HG03460 (cell line): Measurements from ENCODE around the gene SAP25.

Experiments used
- ATAC-seq: cut with Tn5 transposase; IDR thresholded peaks from one replicate; pipeline ENCODE4 v1.9.1; 2021; ENCODE audit not compliant: unreplicated experiment

Gene SAP25

DNA sequence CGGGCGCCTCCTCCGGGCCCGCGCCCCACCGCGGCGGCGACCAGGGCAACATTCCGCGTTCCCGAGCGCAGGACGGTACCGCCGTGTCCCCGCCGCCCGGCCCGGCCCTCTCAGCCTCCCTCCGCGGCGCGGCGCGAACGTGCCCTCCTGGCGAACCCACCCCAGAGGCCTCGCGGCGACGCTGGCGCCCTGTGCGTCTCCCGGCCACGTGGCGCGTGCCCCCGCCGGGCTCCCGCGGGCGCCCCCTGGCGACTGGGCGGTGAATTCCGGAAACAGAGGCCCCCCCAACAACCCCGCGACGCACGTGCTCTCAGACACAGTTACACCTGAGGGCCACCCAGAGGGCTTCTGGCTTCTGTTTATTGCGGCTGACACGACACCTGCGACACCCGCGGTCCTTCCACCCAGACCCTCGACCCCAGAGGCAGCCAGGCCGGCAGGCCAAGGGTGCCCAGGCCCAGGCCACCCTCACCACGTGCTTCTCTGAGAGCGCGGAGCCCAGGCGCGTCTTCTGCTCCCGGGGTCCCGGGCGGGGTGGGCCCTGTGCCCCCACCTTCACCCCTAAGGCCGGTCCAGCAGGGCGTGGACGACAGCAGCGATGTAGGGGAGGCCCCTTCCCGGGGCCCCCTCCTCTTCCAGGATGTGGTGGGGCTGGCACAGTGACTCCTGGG lies at the start of gene SAP25:
Gene SAP25, minus strand, starts transcription at position 210 of the 671 bp plus-strand sequence. Its CDS starts 158 bp downstream, at position 52.
- ATAC-seq: no peak

GRCh38 chr7:100621554-100621953 lies 47.9 kb upstream of the SAP25 start:
- ATAC-seq: no peak

DNA sequence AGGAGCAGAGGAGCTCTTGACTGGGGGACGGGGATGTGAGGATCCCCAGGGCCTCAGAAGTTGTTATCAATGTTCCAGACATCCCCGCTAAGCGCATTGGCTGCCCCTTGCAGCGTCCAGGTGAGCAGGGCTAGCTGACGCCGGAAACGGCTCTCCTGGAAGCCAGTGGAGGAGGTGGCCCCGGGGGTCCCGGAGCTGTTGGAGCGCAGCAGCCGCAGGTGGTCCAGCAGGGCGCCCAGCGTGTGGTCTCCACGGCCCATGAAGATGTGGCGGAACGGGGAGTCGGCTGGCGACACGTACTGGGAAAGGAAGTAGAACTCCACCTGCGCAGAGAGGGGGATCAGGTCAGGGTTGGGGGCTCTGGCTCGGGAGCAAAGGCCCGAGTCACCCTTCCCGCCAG lies 47.1 kb upstream of the SAP25 start:
- no peak for ATAC-seq

GRCh38 chr7:100620239-100620638 lies 46.5 kb upstream of the SAP25 start:
- ATAC-seq: no peak

DNA sequence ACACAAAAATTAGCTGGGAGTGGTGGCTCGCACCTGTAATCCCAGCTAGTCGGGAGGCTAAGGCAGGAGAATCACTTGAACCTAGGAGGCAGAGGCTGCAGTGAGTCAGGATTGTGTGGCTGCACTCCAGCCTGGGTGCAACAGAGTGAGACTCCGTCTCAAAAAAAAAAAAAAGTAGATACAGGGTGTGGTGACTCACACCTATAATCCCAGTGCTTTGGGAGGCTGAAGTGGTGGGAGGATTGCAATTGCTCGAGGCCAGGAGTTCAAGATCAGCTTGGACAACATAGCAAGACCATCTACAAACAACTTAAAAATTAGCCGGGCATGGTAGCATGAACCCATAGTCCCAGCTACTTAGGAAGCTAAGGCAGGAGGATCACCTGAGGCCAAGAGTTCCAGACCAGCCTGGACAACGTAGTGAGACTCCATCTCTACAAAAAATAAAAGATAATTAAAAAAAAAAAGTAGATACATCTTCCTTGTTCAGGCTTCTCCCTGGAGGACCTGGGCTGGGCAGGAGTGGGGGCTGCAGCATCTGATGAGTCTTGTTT lies 40.7 kb upstream of the SAP25 start:
- no peak for ATAC-seq

DNA sequence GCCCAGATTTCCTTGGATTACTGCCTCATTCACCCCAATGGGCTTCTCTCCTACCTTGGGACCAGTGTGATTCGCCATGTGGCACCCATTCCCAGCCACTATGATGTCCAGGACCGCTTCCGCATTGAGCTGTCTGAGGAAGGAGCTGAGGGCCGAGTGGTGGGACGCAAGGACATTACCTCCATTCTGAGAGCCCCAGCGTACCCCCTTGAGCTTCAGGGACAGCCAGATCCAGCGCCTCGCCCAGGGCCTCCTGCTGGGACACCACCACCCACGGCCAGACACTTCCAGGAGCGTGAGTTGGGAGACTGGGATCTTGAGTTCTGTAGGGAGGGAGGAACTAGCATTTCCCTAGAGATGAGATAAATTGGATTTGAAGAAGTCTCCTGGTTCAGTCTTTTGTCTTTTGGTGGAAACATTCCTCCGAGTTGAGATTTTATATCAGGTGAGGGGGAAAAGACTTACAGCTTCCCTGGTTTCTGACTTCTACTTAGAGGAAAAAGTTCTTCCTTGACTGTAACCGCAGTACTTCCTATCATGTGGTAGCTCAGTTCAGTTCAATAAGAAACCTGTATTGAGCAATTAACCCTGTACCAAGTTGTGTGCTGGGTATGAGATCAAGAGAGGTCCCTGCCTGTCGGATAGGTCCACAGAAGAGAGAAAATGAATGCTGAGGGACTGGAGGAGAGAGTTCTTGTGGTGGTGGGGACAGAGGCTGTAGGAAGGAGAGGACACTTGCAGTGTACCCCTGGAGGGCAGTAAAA lies 39.9 kb upstream of the SAP25 start:
- no peak for ATAC-seq

DNA sequence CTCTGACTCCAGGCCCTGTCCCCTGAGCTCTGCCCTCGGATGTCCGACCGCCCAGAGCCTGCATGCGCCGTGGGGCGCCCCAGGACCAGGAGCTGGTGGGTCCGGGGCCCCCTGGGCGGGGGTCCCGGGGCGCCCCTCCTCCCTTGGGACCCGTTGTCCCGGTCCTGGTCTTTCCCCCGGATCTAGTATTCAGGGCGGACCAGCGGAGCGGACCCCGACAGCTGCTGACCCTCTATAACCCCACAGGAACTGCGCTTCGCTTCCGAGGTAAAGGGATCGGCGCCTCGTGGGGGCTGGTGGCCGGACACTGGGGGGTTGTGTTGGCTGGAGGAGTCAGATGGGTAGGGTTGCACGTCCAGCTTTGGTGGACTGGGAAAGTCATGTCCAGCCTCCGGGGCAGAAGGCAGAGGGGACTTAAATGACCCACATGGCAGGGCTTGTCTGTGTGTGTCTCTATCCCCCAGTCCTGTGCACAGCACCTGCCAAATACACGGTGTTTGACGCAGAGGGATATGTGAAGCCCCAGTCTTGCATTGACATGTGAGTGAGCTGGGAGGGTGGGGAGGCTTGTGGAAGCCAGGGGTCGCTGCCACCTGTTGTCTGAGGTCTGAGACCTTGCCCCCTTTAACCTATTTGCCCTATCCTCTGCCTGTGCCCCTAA lies 39.2 kb upstream of the SAP25 start:
- no peak for ATAC-seq

- ATAC-seq: peak; percentile 91
Measured at GRCh38 chr7:100611983-100612729, 38.5 kb upstream of the SAP25 start, which contains the start of gene MOSPD3. TSS of gene MOSPD3 (plus strand) at chr7:100612540. CDS start at chr7:100612792, 252 bp downstream.

GRCh38 chr7:100609958-100610357 lies 36.3 kb upstream of the SAP25 start:
- no peak for ATAC-seq

GRCh38 chr7:100607111-100607510 lies 33.4 kb upstream of the SAP25 start:
- ATAC-seq: no peak

DNA sequence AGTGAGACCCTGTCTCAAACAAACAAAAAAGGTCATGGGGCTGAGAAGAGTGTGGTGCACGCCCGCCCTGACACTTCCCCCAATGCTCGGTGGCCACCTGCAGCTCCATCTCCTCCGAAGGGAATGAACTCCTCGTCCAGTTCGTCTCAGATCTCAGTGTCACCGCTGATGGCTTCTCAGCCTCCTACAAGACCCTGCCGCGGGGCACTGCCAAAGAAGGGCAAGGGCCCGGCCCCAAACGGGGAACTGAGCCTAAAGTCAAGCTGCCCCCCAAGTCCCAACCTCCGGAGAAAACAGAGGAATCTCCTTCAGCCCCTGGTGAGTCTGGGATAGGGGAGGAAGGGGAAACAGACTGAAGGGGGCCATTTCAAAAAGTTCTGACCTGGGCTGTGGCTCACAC lies 32.6 kb upstream of the SAP25 start:
- no peak for ATAC-seq

- no peak for ATAC-seq
Measured at GRCh38 chr7:100604976-100605911, 31.5 kb upstream of the SAP25 start.

DNA sequence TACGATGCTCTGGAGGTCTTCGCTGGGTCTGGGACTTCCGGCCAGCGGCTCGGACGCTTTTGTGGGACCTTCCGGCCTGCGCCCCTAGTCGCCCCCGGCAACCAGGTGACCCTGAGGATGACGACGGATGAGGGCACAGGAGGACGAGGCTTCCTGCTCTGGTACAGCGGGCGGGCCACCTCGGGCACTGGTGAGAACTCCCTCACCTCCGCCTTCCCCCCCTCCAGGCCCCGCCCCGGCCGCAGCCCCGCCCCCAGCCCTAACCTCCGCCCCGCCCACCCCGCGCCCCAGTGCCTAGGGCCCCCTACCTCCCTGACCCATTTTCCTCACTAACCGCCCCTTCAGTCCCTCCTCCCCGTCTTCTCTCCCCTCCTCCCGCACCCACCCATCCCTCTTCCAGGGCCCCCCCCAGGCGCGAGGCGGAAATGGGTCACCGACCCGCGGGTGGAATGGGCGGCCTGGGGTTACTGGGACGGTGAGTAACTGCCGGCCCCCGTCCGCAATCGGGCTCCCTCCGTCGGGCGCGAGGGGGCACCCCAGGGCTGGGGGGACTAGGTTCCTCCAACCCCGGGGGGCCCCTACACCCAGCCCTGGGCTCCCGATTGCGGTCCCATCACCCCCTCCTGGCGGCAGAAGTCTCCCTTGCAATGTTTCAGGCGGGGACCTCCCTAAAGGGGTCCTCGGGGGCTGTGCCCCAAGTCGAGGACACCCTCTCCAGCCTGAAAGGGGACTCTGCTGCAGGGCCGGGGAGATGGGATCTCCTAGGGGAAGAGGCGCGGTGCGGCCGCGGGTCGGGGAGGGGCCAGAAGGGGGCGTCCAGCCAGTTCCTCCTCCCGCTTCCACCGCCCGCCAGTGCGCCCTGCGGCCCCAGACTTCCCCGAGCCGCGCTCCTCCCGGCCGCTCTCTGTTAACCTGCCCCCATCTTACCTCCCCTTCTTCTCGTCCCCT lies 30.6 kb upstream of the SAP25 start:
- ATAC-seq: peak; percentile 56

DNA sequence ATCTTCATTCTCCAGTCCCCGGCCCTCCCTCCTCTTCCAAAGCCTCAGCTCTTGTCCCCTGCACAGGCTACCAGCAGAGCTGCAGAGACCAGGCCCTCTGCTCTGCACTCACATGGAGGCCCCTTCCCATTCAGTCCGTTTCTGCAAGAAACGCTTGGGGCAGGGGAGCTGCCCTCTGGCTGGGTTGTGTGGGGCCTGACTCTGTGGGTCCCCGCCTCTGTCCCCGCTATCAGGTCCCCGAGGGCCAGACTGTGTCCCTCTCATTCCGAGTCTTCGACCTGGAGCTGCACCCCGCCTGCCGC lies 30.0 kb upstream of the SAP25 start:
- ATAC-seq: no peak

- no peak for ATAC-seq
Measured at GRCh38 chr7:100602889-100603725, 29.4 kb upstream of the SAP25 start.

- no peak for ATAC-seq
Measured at GRCh38 chr7:100600730-100601038, 27.0 kb upstream of the SAP25 start.

DNA sequence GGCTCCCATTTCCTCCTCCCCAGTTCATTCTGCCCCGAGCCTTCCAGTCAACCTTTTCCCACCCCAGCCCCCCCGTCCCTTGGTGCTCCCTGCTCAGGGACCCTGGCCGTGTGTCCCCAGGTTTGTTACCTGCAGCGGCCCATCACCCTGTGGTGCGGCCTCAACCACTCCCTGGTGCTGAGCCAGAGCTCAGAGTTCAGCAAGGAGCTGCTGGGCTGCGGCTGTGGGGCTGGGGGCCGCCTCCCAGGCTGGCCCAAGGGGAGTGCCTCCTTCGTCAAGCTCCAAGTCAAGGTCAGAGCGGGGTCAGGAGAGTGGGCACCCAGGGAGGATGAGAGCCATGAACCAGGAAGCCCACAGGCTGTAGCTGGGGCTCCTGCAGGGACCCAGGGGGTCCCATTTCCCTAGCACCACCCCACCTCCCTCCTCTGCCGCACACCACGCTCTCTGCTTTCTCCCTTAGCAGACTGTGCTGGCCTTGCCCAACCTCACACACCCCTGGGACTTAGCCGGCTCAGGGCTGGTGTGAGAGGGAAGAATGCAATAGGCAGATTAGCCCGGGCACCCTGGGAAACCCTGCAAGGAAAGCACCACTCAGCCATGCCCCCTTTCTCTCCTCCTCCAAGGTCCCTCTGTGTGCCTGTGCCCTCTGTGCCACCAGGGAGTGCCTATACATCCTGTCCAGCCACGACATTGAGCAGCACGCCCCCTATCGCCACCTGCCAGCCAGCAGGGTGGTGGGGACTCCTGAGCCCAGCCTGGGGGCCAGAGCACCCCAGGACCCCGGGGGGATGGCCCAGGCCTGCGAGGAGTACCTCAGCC lies 26.4 kb upstream of the SAP25 start:
- no peak for ATAC-seq
